K562 (cell line): ENCODE measurements around the gene FAM149A. TPM values are rescaled to one million over a fixed set of nuclear protein-coding genes. Genes with fewer than 3 reads are reported as not detected.

ENCODE experiments used
- ETV1 ChIP-seq: fragments of 450-650 bp; conservative IDR thresholded peaks from 2 replicates; pipeline ENCODE4 v1.6.1; 2016; ENCODE audit warnings: missing genetic modification characterization, control low read depth, low read depth, missing compliant biosample characterization
- KLF1 ChIP-seq: fragments of 450-650 bp; IDR thresholded peaks from 2 replicates; pipeline ENCODE4 v1.6.1; 2016; ENCODE audit warnings: missing genetic modification characterization, missing compliant biosample characterization
- MCM3 ChIP-seq: fragments of 450-650 bp; IDR thresholded peaks from 2 replicates; pipeline ENCODE4 v1.6.1; 2016
- MEF2A ChIP-seq: IDR thresholded peaks from 2 replicates; pipeline ENCODE4 v1.6.1; 2011; ENCODE audit warnings: low read depth, mild to moderate bottlenecking, low read length, moderate library complexity; ENCODE audit not compliant: control insufficient read depth
- NR3C1 ChIP-seq: sonication (generic); formaldehyde crosslinking; IDR thresholded peaks from 2 replicates; pipeline ENCODE4 v1.8.1; 2022; ENCODE audit warnings: missing genetic modification reagents
- TFAM ChIP-seq: fragments of 250-450 bp; sonication (Bioruptor Pico); conservative IDR thresholded peaks from 2 replicates; pipeline ENCODE4 v1.5.0; 2021; ENCODE audit warnings: mild to moderate bottlenecking, moderate library complexity
- polyA plus RNA-seq, 8 experiments: library from polyadenylated mRNA; depleted of rRNA in 4 of 8; stranded (reverse) in 5 of 8; unstranded in 3 of 8; fragments of >200 nt; fragmentation: Nextera tagmentation in 2 of 8; fragmentation: Illumina TruSeq in 1 of 8; extraction: Ambion mirVana in 2 of 8; extraction: Trizol in 1 of 8; gene quantifications; 2 replicates each; pipeline versions ENCODE4 v1.2.1 to v1.2.3, GENCODE V29; 2011 to 2014; ENCODE audit warnings: inconsistent platforms in 1 of 8, missing spikeins in 1 of 8
- total RNA-seq, 7 experiments: library from RNA; depleted of rRNA in 6 of 7; stranded (reverse); fragments of >200 nt in 6 of 7; fragmentation: Illumina TruSeq in 2 of 7; extraction: Trizol in 2 of 7; gene quantifications; 2 replicates each; pipeline versions ENCODE4 v1.2.1 to v1.2.3, GENCODE V29; 2011 to 2021; ENCODE audit warnings: low replicate concordance in 1 of 7
- TF ChIP-seq, protein P1 (sequence below), 2 experiments: fragments of 450-650 bp; formaldehyde crosslinking in 1 of 2; IDR thresholded peaks; 2 replicates each; pipeline versions ENCODE4 v1.4.0 to v1.6.1; 2014 to 2020; ENCODE audit warnings: mild to moderate bottlenecking in 2 of 2, borderline replicate concordance in 1 of 2, low read depth in 1 of 2
- TF ChIP-seq, protein P2 (sequence below): fragments of 450-650 bp; formaldehyde crosslinking; IDR thresholded peaks from 2 replicates; pipeline ENCODE4 v1.4.0; 2022; ENCODE audit warnings: missing genetic modification characterization
- TF ChIP-seq, protein P3 (sequence below): fragments of 250-450 bp; sonication (Bioruptor Pico); IDR thresholded peaks from 2 replicates; pipeline ENCODE4 v1.8.0; 2021; ENCODE audit warnings: moderate library complexity, mild to moderate bottlenecking, inconsistent platforms
- TF ChIP-seq, protein P4 (sequence below): sonication (generic); formaldehyde crosslinking; IDR thresholded peaks from 2 replicates; pipeline ENCODE4 v1.8.1; 2022; ENCODE audit warnings: missing genetic modification reagents
- TF ChIP-seq, protein P5 (sequence below): fragments of 250-450 bp; sonication (Bioruptor Pico); IDR thresholded peaks from 2 replicates; pipeline ENCODE4 v1.5.1; 2021; ENCODE audit warnings: mild to moderate bottlenecking

The FAM149A gene
- total and polyA plus RNA-seq, 9 of the 15 experiments (the other 6 are each of a cell fraction or from before 2014, with no cell fraction given): not detected

DNA sequence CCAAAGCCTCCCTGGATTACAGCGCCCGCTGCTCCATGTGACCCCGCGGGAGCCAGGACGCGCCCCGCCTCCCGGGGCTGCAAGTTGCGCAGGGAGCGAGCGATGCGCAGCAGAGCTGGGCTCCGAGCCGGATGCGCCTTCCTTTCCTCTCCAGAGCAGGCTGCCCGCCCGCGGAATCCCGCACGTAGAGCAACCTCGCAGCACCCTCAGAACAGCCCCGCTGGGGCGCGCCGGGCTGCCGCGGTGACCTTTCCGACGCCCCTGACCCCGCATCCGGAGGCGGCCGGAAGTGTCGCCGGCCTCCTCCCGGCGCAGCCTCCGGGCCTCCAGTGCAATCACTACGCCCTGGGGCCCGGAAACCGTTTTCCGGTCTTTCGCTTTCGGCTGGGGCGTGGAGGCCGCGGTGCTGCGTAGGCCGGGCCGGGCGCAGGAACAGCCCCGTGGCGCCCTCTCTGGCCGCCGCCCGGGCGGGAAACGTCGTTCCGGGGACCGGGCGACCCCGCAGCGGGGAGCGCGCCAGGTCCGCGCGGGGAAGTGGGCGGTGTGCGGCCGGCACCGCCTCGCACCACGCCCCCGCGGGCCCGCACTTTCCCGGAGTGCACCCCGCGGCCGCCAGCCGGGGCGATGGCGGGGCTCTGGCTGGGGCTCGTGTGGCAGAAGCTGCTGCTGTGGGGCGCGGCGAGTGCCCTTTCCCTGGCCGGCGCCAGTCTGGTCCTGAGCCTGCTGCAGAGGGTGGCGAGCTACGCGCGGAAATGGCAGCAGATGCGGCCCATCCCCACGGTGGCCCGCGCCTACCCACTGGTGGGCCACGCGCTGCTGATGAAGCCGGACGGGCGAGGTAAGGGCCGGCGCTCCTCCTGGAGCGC lies 86.9 kb downstream of the FAM149A start, which contains the start of gene CYP4V2 (continued):
- TF ChIP-seq, protein P1, sequence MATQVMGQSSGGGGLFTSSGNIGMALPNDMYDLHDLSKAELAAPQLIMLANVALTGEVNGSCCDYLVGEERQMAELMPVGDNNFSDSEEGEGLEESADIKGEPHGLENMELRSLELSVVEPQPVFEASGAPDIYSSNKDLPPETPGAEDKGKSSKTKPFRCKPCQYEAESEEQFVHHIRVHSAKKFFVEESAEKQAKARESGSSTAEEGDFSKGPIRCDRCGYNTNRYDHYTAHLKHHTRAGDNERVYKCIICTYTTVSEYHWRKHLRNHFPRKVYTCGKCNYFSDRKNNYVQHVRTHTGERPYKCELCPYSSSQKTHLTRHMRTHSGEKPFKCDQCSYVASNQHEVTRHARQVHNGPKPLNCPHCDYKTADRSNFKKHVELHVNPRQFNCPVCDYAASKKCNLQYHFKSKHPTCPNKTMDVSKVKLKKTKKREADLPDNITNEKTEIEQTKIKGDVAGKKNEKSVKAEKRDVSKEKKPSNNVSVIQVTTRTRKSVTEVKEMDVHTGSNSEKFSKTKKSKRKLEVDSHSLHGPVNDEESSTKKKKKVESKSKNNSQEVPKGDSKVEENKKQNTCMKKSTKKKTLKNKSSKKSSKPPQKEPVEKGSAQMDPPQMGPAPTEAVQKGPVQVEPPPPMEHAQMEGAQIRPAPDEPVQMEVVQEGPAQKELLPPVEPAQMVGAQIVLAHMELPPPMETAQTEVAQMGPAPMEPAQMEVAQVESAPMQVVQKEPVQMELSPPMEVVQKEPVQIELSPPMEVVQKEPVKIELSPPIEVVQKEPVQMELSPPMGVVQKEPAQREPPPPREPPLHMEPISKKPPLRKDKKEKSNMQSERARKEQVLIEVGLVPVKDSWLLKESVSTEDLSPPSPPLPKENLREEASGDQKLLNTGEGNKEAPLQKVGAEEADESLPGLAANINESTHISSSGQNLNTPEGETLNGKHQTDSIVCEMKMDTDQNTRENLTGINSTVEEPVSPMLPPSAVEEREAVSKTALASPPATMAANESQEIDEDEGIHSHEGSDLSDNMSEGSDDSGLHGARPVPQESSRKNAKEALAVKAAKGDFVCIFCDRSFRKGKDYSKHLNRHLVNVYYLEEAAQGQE (IDR thresholded peaks at IDR 0.05; ENCODE audit: borderline replicate concordance): no peak
- TF ChIP-seq, protein P1 (CRISPR knock-in tag; IDR thresholded peaks at IDR 0.05; ENCODE audit: low read depth): no peak
- TF ChIP-seq TFAM (CRISPR knock-in tag) (no peak), MCM3 (no peak), ETV1 (tag) (peak; percentile 100), NR3C1 (CRISPR knock-in tag) (0 out of 2 replicates have a peak, but pooled peaks have one; percentile 32), KLF1 (tag) (peak; percentile 91), MEF2A (no peak)
- TF ChIP-seq, protein P2, sequence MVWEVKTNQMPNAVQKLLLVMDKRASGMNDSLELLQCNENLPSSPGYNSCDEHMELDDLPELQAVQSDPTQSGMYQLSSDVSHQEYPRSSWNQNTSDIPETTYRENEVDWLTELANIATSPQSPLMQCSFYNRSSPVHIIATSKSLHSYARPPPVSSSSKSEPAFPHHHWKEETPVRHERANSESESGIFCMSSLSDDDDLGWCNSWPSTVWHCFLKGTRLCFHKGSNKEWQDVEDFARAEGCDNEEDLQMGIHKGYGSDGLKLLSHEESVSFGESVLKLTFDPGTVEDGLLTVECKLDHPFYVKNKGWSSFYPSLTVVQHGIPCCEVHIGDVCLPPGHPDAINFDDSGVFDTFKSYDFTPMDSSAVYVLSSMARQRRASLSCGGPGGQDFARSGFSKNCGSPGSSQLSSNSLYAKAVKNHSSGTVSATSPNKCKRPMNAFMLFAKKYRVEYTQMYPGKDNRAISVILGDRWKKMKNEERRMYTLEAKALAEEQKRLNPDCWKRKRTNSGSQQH (CRISPR knock-in tag): no peak
- TF ChIP-seq, protein P3, sequence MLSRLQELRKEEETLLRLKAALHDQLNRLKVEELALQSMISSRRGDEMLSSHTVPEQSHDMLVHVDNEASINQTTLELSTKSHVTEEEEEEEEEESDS (CRISPR knock-in tag): no peak
- TF ChIP-seq, protein P4, sequence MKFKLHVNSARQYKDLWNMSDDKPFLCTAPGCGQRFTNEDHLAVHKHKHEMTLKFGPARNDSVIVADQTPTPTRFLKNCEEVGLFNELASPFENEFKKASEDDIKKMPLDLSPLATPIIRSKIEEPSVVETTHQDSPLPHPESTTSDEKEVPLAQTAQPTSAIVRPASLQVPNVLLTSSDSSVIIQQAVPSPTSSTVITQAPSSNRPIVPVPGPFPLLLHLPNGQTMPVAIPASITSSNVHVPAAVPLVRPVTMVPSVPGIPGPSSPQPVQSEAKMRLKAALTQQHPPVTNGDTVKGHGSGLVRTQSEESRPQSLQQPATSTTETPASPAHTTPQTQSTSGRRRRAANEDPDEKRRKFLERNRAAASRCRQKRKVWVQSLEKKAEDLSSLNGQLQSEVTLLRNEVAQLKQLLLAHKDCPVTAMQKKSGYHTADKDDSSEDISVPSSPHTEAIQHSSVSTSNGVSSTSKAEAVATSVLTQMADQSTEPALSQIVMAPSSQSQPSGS: no peak
- TF ChIP-seq, protein P5, sequence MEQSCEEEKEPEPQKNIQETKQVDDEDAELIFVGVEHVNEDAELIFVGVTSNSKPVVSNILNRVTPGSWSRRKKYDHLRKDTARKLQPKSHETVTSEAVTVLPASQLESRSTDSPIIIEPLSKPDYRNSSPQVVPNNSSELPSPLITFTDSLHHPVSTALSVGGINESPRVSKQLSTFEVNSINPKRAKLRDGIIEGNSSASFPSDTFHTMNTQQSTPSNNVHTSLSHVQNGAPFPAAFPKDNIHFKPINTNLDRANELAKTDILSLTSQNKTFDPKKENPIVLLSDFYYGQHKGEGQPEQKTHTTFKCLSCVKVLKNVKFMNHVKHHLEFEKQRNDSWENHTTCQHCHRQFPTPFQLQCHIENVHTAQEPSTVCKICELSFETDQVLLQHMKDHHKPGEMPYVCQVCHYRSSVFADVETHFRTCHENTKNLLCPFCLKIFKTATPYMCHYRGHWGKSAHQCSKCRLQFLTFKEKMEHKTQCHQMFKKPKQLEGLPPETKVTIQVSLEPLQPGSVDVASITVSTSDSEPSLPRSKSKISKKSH (CRISPR knock-in tag): no peak
